NCI-H446 treated with DMSO at 0.1 percent for 48 hours (cell line): ENCODE data around the gene GAS7.

Source experiments
- DNase-seq: peaks from one replicate; lab custom pipeline; 2025; lab: John Stamatoyannopoulos, UW

Gene GAS7

GRCh38 chr17:9913476-9913875 is 284.9 kb downstream of the GAS7 start:
- no peak for DNase-seq

GRCh38 chr17:9912121-9913099 is 286.0 kb downstream of the GAS7 start:
- no peak for DNase-seq

GRCh38 chr17:9911089-9911488 is 287.3 kb downstream of the GAS7 start:
- DNase-seq = no peak

GRCh38 chr17:9908649-9909042 is 289.8 kb downstream of the GAS7 start:
- DNase-seq = no peak

- no peak for DNase-seq
Observed at GRCh38 chr17:9907883-9908648, 290.3 kb downstream of the GAS7 start.

- DNase-seq = no peak
Observed at GRCh38 chr17:9907131-9907530, 291.3 kb downstream of the GAS7 start.

GRCh38 chr17:9906616-9907015 is 291.8 kb downstream of the GAS7 start:
- no peak for DNase-seq

- no peak for DNase-seq
Observed at GRCh38 chr17:9905902-9906301, 292.5 kb downstream of the GAS7 start.

GRCh38 chr17:9905078-9905415 is 293.4 kb downstream of the GAS7 start, which contains the start of gene RCVRN:
TSS of gene RCVRN (minus strand) at chr17:9905271. CDS start at chr17:9905180, 91 bp downstream.
- no peak for DNase-seq

- DNase-seq = no peak
Observed at GRCh38 chr17:9904277-9905077, 293.9 kb downstream of the GAS7 start.

GRCh38 chr17:9902120-9902519 is 296.3 kb downstream of the GAS7 start:
- DNase-seq = no peak

GRCh38 chr17:9900784-9901183 is 297.6 kb downstream of the GAS7 start:
- no peak for DNase-seq

GRCh38 chr17:9900044-9900594 is 298.3 kb downstream of the GAS7 start:
- no peak for DNase-seq

- no peak for DNase-seq
Observed at GRCh38 chr17:9899280-9900043, 298.9 kb downstream of the GAS7 start.

GRCh38 chr17:9898812-9899211 is 299.6 kb downstream of the GAS7 start:
- DNase-seq = no peak

GRCh38 chr17:9897372-9897968 is 300.9 kb downstream of the GAS7 start:
- no peak for DNase-seq

GRCh38 chr17:9895923-9896322 is 302.5 kb downstream of the GAS7 start:
- DNase-seq = no peak

GRCh38 chr17:9894231-9894630 is 304.2 kb downstream of the GAS7 start:
- no peak for DNase-seq

- no peak for DNase-seq
Observed at GRCh38 chr17:9893411-9894012, 304.9 kb downstream of the GAS7 start.

- DNase-seq = no peak
Observed at GRCh38 chr17:9890124-9890523, 308.3 kb downstream of the GAS7 start.
